IMR-90 (cell line): ENCODE measurements around the gene CCDC177.

Experiments used
- CEBPB ChIP-seq: IDR thresholded peaks from 2 replicates; pipeline ENCODE4 v1.6.1; 2012; ENCODE audit warnings: low read depth, low read length, improper control_type of control experiment
- CHD1 ChIP-seq: IDR thresholded peaks from 2 replicates; pipeline ENCODE4 v1.6.1; 2012; ENCODE audit warnings: low read depth, low read length, improper control_type of control experiment
- CTCF ChIP-seq: conservative IDR thresholded peaks from 2 replicates; pipeline ENCODE4 v1.5.1; 2012; ENCODE audit warnings: mild to moderate bottlenecking, low read depth, low read length, improper control_type of control experiment
- FOS ChIP-seq: fragments of 150-350 bp; IDR thresholded peaks from 2 replicates; pipeline ENCODE4 v1.6.1; 2016; ENCODE audit warnings: low read depth, low read length
- MAFK ChIP-seq: IDR thresholded peaks from 2 replicates; pipeline ENCODE4 v1.6.1; 2012; ENCODE audit warnings: low read depth, low read length, improper control_type of control experiment
- MAZ ChIP-seq: IDR thresholded peaks from 2 replicates; pipeline ENCODE4 v1.6.1; 2012; ENCODE audit warnings: low read depth, mild to moderate bottlenecking, low read length, improper control_type of control experiment, moderate library complexity, borderline replicate concordance
- MXI1 ChIP-seq: IDR thresholded peaks from 2 replicates; pipeline ENCODE4 v1.6.1; 2012; ENCODE audit warnings: low read depth, mild to moderate bottlenecking, low read length, moderate library complexity, borderline replicate concordance
- NFE2L2 ChIP-seq: fragments of 150-350 bp; IDR thresholded peaks from 2 replicates; pipeline ENCODE4 v1.6.1; 2016; ENCODE audit warnings: low read depth, mild to moderate bottlenecking, low read length
- POLR2A ChIP-seq: IDR thresholded peaks from 2 replicates; pipeline ENCODE4 v1.6.1; 2012; ENCODE audit warnings: mild to moderate bottlenecking, low read depth, low read length
- RAD21 ChIP-seq: IDR thresholded peaks from 2 replicates; pipeline ENCODE4 v1.6.1; 2012; ENCODE audit warnings: low read length, improper control_type of control experiment
- RCOR1 ChIP-seq: IDR thresholded peaks from 2 replicates; pipeline ENCODE4 v1.6.1; 2012; ENCODE audit warnings: mild to moderate bottlenecking, low read length, improper control_type of control experiment; ENCODE audit not compliant: insufficient replicate concordance
- RFX5 ChIP-seq: IDR thresholded peaks from 2 replicates; pipeline ENCODE4 v1.8.0; 2012; ENCODE audit warnings: low read depth, mild to moderate bottlenecking, low read length, moderate library complexity
- SMC3 ChIP-seq: fragments of 150-350 bp; IDR thresholded peaks from 2 replicates; pipeline ENCODE4 v1.6.1; 2016; ENCODE audit warnings: low read depth, mild to moderate bottlenecking, antibody characterized with exemption, low read length, moderate library complexity
- USF2 ChIP-seq: fragments of 150-350 bp; IDR thresholded peaks from 2 replicates; pipeline ENCODE4 v1.6.1; 2017; ENCODE audit warnings: mild to moderate bottlenecking, antibody characterized with exemption, low read length, low read depth

GRCh38 chr14:69612783-69613130 is 38.1 kb upstream of the CCDC177 start:
- TF ChIP-seq CTCF = peak; percentile 15; the same call in 1 of the 2 replicates
- 0 out of 2 replicates have a peak, but pooled peaks have one; percentile 7 for TF ChIP-seq POLR2A
- TF ChIP-seq MXI1 = peak; percentile 52; the same call in 1 of the 2 replicates
- no peak for TF ChIP-seq FOS
- TF ChIP-seq RAD21 = no peak
- TF ChIP-seq MAZ = no peak
- TF ChIP-seq RCOR1 = no peak
- no peak for TF ChIP-seq CHD1
- TF ChIP-seq USF2 = no peak
- no peak for TF ChIP-seq NFE2L2
- TF ChIP-seq SMC3 = no peak
- no peak for TF ChIP-seq RFX5
- TF ChIP-seq MAFK = no peak
- TF ChIP-seq CEBPB = no peak
